Measurements from ENCODE around the gene GLP2R. TPM values are rescaled to one million over a fixed set of nuclear protein-coding genes. Genes with fewer than 3 reads are reported as not detected.
A peak's percentile ranks its signal among the peaks of the same experiment; 100 is the strongest.

Gene GLP2R
- total and polyA plus RNA-seq, 3 donors from 2014 or later = 0.70 to 1.3 (median 0.81) TPM

GRCh38 chr17:9828296-9829295, 2.9 kb downstream of the GLP2R start:
- Histone ChIP-seq H3K27ac (peak overlapping the region in 1 of 2 donors; percentile 62), H3K36me3 (ENCODE audit: low read depth, missing control alignments) (no peaks in the 10 kb centered on the region), H3K4me1 (peaks cover 9% of the 10 kb centered on the region), H3K9me3 (no peaks in the 10 kb centered on the region), H3K4me3 (no peak overlapping the region), H3K27me3 (no peaks in the 10 kb centered on the region)
- 57 to 63% methylated on average over 13 of the region's 13 CpGs for WGBS, 2 donors
- DNase-seq = peak; percentile 37
- TF ChIP-seq, protein P1, sequence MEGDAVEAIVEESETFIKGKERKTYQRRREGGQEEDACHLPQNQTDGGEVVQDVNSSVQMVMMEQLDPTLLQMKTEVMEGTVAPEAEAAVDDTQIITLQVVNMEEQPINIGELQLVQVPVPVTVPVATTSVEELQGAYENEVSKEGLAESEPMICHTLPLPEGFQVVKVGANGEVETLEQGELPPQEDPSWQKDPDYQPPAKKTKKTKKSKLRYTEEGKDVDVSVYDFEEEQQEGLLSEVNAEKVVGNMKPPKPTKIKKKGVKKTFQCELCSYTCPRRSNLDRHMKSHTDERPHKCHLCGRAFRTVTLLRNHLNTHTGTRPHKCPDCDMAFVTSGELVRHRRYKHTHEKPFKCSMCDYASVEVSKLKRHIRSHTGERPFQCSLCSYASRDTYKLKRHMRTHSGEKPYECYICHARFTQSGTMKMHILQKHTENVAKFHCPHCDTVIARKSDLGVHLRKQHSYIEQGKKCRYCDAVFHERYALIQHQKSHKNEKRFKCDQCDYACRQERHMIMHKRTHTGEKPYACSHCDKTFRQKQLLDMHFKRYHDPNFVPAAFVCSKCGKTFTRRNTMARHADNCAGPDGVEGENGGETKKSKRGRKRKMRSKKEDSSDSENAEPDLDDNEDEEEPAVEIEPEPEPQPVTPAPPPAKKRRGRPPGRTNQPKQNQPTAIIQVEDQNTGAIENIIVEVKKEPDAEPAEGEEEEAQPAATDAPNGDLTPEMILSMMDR (IDR thresholded peaks at IDR 0.05) = no peak
- no peak for TF ChIP-seq POLR2A (IDR thresholded peaks at IDR 0.05)
- intact Hi-C loops (cut with DNase I; ENCODE audit: low total_unique reads) = no loop called here

DNA sequence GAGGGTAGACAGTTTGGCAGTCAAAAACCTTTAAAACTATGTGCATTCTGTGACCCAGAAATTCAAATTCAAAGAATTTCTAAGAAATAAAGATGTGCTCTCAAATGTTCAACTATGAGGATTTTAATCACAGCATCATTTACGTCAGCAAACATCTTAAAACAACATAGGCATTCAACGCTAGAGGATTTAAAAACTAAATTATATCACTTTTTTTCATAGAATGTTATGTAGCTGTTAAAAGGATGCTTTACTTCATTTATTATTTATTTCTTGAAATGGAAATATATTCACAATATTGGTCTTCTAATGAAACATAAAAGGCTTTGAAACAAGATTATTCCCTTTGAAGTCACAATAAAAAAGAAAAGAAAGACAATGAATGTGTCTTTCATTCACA, 3.6 kb downstream of the GLP2R start:
- H3K27me3 ChIP-seq = no peaks in the 10 kb centered on the region
- H3K4me3 ChIP-seq = no peak overlapping the region
- H3K4me1 ChIP-seq = peaks cover 9% of the 10 kb centered on the region
- DNase-seq = no peak
- TF ChIP-seq POLR2A (IDR thresholded peaks at IDR 0.05) = no peak
- TF ChIP-seq, protein P1 (IDR thresholded peaks at IDR 0.05) = no peak
- 79 to 90% methylated on average over 2 of the region's 2 CpGs for WGBS, 2 donors
- H3K27ac ChIP-seq = peak overlapping the region in 1 of 2 donors; percentile 62
- H3K36me3 ChIP-seq (ENCODE audit: low read depth, missing control alignments) = no peaks in the 10 kb centered on the region
- intact Hi-C loops (cut with DNase I; ENCODE audit: low total_unique reads) = no loop called here
- no peaks in the 10 kb centered on the region for H3K9me3 ChIP-seq

DNA sequence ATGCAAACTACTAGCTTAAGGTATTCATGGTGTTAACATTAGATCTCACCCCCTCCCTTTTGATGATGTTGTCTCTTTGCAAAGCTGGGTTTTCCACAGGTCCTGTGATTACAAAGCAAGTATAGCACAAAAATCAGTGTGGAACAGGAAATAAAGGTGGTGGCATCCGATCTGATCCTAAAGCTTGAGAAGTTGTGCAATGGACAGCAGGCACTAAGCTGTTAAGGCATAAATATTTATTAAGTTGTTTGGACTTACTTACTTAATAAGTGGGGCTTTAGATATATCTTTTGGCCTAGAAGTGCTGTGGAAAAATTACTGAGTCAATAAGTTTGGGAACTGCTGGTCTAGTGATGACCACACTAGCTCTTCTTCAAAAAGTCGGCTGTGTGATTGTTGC, 5.0 kb downstream of the GLP2R start:
- no peaks in the 10 kb centered on the region for H3K36me3 ChIP-seq (ENCODE audit: low read depth, missing control alignments)
- no peaks in the 10 kb centered on the region for H3K9me3 ChIP-seq
- DNase-seq = no peak
- 80 to 94% methylated on average over 2 of the region's 2 CpGs for WGBS, 2 donors
- intact Hi-C loops (cut with DNase I; ENCODE audit: low total_unique reads) = no loop called here
- no peaks in the 10 kb centered on the region for H3K27me3 ChIP-seq
- H3K4me3 ChIP-seq = no peak overlapping the region
- no peak for TF ChIP-seq POLR2A (IDR thresholded peaks at IDR 0.05)
- TF ChIP-seq, protein P1 (IDR thresholded peaks at IDR 0.05) = no peak
- H3K4me1 ChIP-seq = peaks cover 9% of the 10 kb centered on the region
- peak overlapping the region in 1 of 2 donors; percentile 62 for H3K27ac ChIP-seq

DNA sequence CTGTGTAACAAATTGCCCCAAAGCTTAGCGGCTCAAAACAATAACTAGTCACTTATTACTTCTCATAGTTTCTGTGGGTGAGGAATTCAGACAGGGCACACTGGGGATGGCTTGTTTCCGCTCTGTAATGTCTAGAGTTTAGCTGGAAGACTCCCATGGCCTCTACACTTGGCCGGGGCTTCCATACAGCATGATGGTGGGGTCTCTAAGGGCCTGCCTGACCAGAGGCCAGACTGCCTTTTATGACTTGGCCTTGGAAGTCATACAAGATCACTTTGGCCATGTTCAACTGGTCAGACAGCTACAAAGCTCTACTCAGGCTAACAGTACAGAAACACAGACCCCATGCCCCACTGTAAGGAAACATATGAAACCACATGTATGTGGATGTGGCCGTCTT, 8.2 kb downstream of the GLP2R start:
- no peaks in the 10 kb centered on the region for H3K9me3 ChIP-seq
- H3K4me3 ChIP-seq = no peak overlapping the region
- peaks cover 21% of the 10 kb centered on the region for H3K4me1 ChIP-seq
- no peaks in the 10 kb centered on the region for H3K36me3 ChIP-seq (ENCODE audit: low read depth, missing control alignments)
- DNase-seq = peak; percentile 9
- intact Hi-C loops (cut with DNase I; ENCODE audit: low total_unique reads) = no loop called here
- TF ChIP-seq POLR2A (IDR thresholded peaks at IDR 0.05) = no peak
- H3K27ac ChIP-seq = no peak overlapping the region
- 90 to 96% methylated on average over 4 of the region's 4 CpGs for WGBS, 2 donors
- H3K27me3 ChIP-seq = no peaks in the 10 kb centered on the region

DNA sequence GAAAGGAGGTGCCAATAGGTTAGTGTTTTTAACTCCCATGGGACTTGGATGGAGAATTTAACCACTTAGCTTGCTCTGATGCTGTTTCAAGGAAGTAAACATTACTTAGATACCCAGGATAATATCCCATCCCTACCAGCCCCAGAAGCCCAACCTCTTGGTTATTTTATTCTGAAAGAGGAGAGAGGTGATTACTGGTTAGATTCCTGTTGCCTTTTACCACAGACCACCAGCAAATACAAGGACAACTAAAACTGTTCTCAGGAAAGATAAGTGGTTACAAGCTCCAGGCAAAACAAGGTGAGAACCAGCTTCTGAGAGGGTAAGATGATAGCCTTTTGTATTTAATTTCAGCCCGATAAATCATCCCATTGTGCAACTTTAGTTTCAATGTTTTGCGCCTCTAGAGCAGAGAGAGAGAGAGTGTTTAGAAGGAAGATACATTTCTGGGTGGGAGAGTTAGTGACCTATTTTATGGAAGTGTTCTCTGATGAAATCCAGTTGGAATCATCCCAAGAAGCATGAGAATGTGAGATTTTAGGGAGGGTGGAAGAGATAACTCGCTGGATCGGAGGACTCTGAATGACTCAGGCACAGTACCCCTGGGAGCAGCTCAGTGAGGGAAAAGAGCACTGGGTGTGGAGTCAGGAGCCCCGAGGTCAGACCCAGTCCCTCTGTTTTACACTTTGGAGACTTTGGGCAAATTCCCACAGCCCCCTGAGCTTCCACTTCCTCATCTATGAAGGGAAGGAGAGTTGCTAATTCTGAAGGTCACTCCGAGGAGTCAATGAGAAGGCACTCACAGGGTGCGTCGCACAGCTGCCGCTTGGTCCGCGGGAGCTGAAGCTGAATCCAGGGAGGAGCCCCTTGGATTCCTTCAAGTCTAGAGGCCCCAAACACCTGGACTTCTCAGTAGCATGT, 12.1 kb downstream of the GLP2R start:
- no peaks in the 10 kb centered on the region for H3K36me3 ChIP-seq (ENCODE audit: low read depth, missing control alignments)
- intact Hi-C loops (cut with DNase I; ENCODE audit: low total_unique reads) = no loop called here
- no peaks in the 10 kb centered on the region for H3K27me3 ChIP-seq
- H3K27ac ChIP-seq = peak overlapping the region; percentile 60 to 67
- DNase-seq = peak; percentile 79
- H3K4me1 ChIP-seq = peaks cover 28% of the 10 kb centered on the region
- 10 to 19% methylated on average over 11 of the region's 11 CpGs for WGBS, 2 donors
- H3K9me3 ChIP-seq = no peaks in the 10 kb centered on the region
- TF ChIP-seq, protein P1 (IDR thresholded peaks at IDR 0.05) = no peak
- no peak overlapping the region for H3K4me3 ChIP-seq
